H1 (cell line): Measurements from ENCODE around the gene EPHB3. TPM values are rescaled to one million over a fixed set of nuclear protein-coding genes. Genes with fewer than 3 reads are reported as not detected.

Source experiments
- CTCF ChIA-PET: fragments of 300-600 bp; sonication (Branson Sonifier 250); formaldehyde crosslinking; loops from one replicate; lab custom pipeline; 2021; ENCODE audit not compliant: partially characterized antibody; lab: Charles Lee
- POLR2A ChIA-PET: fragments of 300-600 bp; sonication (Branson Sonifier 250); formaldehyde crosslinking; loops from one replicate; lab custom pipeline; 2021; ENCODE audit warnings: inconsistent platforms; ENCODE audit not compliant: partially characterized antibody; lab: Charles Lee
- DNase-seq, 2 experiments: peaks; one replicate each; pipeline versions ENCODE4 v3.0.0 to v3.0.0-alpha.2; 2010 to 2022; ENCODE audit warnings: low spot score in 2 of 2, low read depth in 1 of 2, mixed read lengths in 1 of 2
- FAIRE-seq: peaks from 2 replicates; lab custom pipeline; 2011; peaks lifted over from hg19 to GRCh38; lab: Jason Lieb, UNC
- H2AFZ ChIP-seq: 2 replicates; pipeline ENCODE4 v1.8.1; 2012; ENCODE audit warnings: low read length, inconsistent platforms
- H2AK5ac ChIP-seq: 2 replicates; pipeline ENCODE4 v1.6.1; 2013; ENCODE audit warnings: low read depth, low read length
- H2BK120ac ChIP-seq: replicated peaks from 2 replicates; pipeline ENCODE3; 2013; ENCODE audit warnings: low read depth, low read length, inconsistent platforms
- H2BK12ac ChIP-seq: 2 replicates; pipeline ENCODE4 v1.6.1; 2013; ENCODE audit warnings: low read depth, low read length
- H2BK15ac ChIP-seq: 2 replicates; pipeline ENCODE4 v1.6.1; 2013; ENCODE audit warnings: low read length
- H2BK20ac ChIP-seq: 2 replicates; pipeline ENCODE4 v1.6.1; 2013; ENCODE audit warnings: low read length
- H2BK5ac ChIP-seq: 2 replicates; pipeline ENCODE4 v1.6.1; 2013; ENCODE audit warnings: low read depth, low read length
- H3K14ac ChIP-seq: 2 replicates; pipeline ENCODE4 v1.6.1; 2013; ENCODE audit warnings: inconsistent platforms; ENCODE audit not compliant: insufficient read length
- H3K18ac ChIP-seq: 2 replicates; pipeline ENCODE4 v1.6.1; 2013; ENCODE audit warnings: low read length; ENCODE audit errors: extremely low read depth
- H3K23ac ChIP-seq: 2 replicates; pipeline ENCODE4 v1.6.1; 2013; ENCODE audit warnings: inconsistent platforms; ENCODE audit not compliant: insufficient read length
- H3K23me2 ChIP-seq: 2 replicates; pipeline ENCODE4 v1.6.1; 2013; ENCODE audit warnings: low read depth, low read length
- H3K27ac ChIP-seq: 2 replicates; pipeline ENCODE4 v1.6.1; 2011; ENCODE audit warnings: low read depth, low read length, inconsistent platforms
- H3K27me3 ChIP-seq, 4 experiments: replicated peaks in 1 of 4; 1 replicate in 1 of 4; 2 replicates in 3 of 4; pipeline versions ENCODE4 v1.6.1 to v1.8.1; 2011 to 2013; ENCODE audit warnings: low read length in 3 of 4, mild to moderate bottlenecking in 3 of 4, inconsistent platforms in 2 of 4, mixed read lengths in 2 of 4, moderate library complexity in 1 of 4; ENCODE audit not compliant: control insufficient read depth in 3 of 4, insufficient read depth in 3 of 4; ENCODE audit errors: extremely low read depth in 1 of 4
- H3K36me3 ChIP-seq, 4 experiments: 2 replicates each; pipeline versions ENCODE4 v1.6.1 to v1.8.1; 2011 to 2013; ENCODE audit warnings: mild to moderate bottlenecking in 4 of 4, low read length in 3 of 4, moderate library complexity in 2 of 4, control low read depth in 1 of 4, inconsistent platforms in 1 of 4; ENCODE audit not compliant: insufficient read depth in 4 of 4, control insufficient read depth in 2 of 4
- H3K4ac ChIP-seq: replicated peaks from 2 replicates; pipeline ENCODE3; 2013; ENCODE audit warnings: low read length, low read depth, mixed read lengths, inconsistent platforms; ENCODE audit not compliant: insufficient read length
- H3K4me1 ChIP-seq, 4 experiments: replicated peaks in 1 of 4; 1 replicate in 1 of 4; 2 replicates in 3 of 4; pipeline versions ENCODE4 v1.6.1 to v1.8.1; 2011 to 2013; ENCODE audit warnings: low read length in 3 of 4, inconsistent platforms in 2 of 4, mixed read lengths in 1 of 4; ENCODE audit not compliant: insufficient read depth in 4 of 4, control insufficient read depth in 3 of 4
- H3K4me2 ChIP-seq, 2 experiments: 2 replicates each; pipeline versions ENCODE4 v1.6.1 to v1.8.1; 2011 to 2013; ENCODE audit warnings: low read depth in 2 of 2, low read length in 2 of 2, control low read depth in 1 of 2, inconsistent platforms in 1 of 2, mild to moderate bottlenecking in 1 of 2; ENCODE audit not compliant: insufficient read depth in 1 of 2
- H3K4me3 ChIP-seq, 4 experiments: fragments of 200-600, 300-600 bp in 1 of 4; sonication (generic), shearing (Covaris generic), sonication (Bioruptor Twin) in 1 of 4; 2 replicates each; pipeline versions ENCODE4 v1.5.1 to v1.8.1; 2011 to 2016; ENCODE audit warnings: low read length in 4 of 4, low read depth in 3 of 4, control low read depth in 2 of 4, inconsistent platforms in 2 of 4, mild to moderate bottlenecking in 2 of 4, mixed read lengths in 1 of 4, moderate library complexity in 1 of 4; ENCODE audit not compliant: insufficient read depth in 2 of 4; ENCODE audit errors: extremely low read depth in 1 of 4
- H3K56ac ChIP-seq: replicated peaks from 2 replicates; pipeline ENCODE3; 2013; ENCODE audit warnings: low read depth, mild to moderate bottlenecking, mixed read lengths, low read length, inconsistent platforms; ENCODE audit not compliant: insufficient read length
- H3K79me1 ChIP-seq: 2 replicates; pipeline ENCODE4 v1.6.1; 2013; ENCODE audit warnings: low read depth, low read length, control low read depth
- H3K79me2 ChIP-seq, 2 experiments: 2 replicates each; pipeline versions ENCODE4 v1.6.1 to v1.8.1; 2012 to 2013; ENCODE audit warnings: low read length in 2 of 2, mild to moderate bottlenecking in 2 of 2, inconsistent platforms in 1 of 2; ENCODE audit not compliant: insufficient read depth in 2 of 2, control insufficient read depth in 1 of 2
- H3K9ac ChIP-seq, 4 experiments: replicated peaks in 1 of 4; 1 replicate in 1 of 4; 2 replicates in 3 of 4; pipeline versions ENCODE4 v1.6.1 to v1.8.1; 2011 to 2013; ENCODE audit warnings: low read depth in 3 of 4, low read length in 3 of 4, control low read depth in 2 of 4, mild to moderate bottlenecking in 2 of 4, moderate library complexity in 2 of 4, inconsistent platforms in 1 of 4; ENCODE audit errors: extremely low read depth in 1 of 4
- H3K9me3 ChIP-seq, 2 experiments: 2 replicates each; pipeline versions ENCODE4 v1.6.1 to v1.8.1; 2012 to 2013; ENCODE audit warnings: mild to moderate bottlenecking in 2 of 2, moderate library complexity in 2 of 2, control low read depth in 1 of 2, inconsistent platforms in 1 of 2, low read depth in 1 of 2, low read length in 1 of 2, mixed read lengths in 1 of 2; ENCODE audit not compliant: insufficient read depth in 2 of 2
- H4K20me1 ChIP-seq, 2 experiments: replicated peaks in 1 of 2; 2 replicates each; pipeline versions ENCODE3 to v1.8.1; 2011 to 2013; ENCODE audit warnings: inconsistent platforms in 2 of 2, low read length in 2 of 2, mild to moderate bottlenecking in 1 of 2; ENCODE audit not compliant: insufficient read depth in 2 of 2, control insufficient read depth in 1 of 2
- H4K5ac ChIP-seq: 2 replicates; pipeline ENCODE4 v1.6.1; 2013; ENCODE audit warnings: low read length, low read depth, mixed read lengths, inconsistent platforms; ENCODE audit not compliant: insufficient read length
- H4K8ac ChIP-seq: 2 replicates; pipeline ENCODE4 v1.8.0; 2013; ENCODE audit warnings: mild to moderate bottlenecking, moderate library complexity, low read length, inconsistent platforms; ENCODE audit not compliant: insufficient read depth; ENCODE audit errors: extremely low read depth
- H4K91ac ChIP-seq: replicated peaks from 2 replicates; pipeline ENCODE3; 2013; ENCODE audit warnings: low read length, mixed read lengths, inconsistent platforms; ENCODE audit not compliant: insufficient read length
- CTCF ChIP-seq, 3 experiments: IDR thresholded peaks; 1 replicate in 2 of 3; 2 replicates in 1 of 3; pipeline versions ENCODE4 v1.5.1 to v1.6.1; 2011; ENCODE audit warnings: low read length in 3 of 3, mild to moderate bottlenecking in 3 of 3, inconsistent platforms in 2 of 3, low read depth in 1 of 3, moderate library complexity in 1 of 3; ENCODE audit not compliant: insufficient read depth in 1 of 3; ENCODE audit errors: control extremely low read depth in 1 of 3
- NRF1 ChIP-seq: IDR thresholded peaks from 2 replicates; pipeline ENCODE4 v1.6.1; 2011; ENCODE audit warnings: mild to moderate bottlenecking, low read depth, low read length, improper control_type of control experiment
- POU5F1 ChIP-seq: IDR thresholded peaks from 2 replicates; pipeline ENCODE4 v1.6.1; 2011; ENCODE audit warnings: low read depth, mild to moderate bottlenecking, low read length, moderate library complexity
- RAD21 ChIP-seq, 2 experiments: IDR thresholded peaks in 1 of 2; conservative IDR thresholded peaks in 1 of 2; 2 replicates each; pipeline ENCODE4 v1.6.1; 2011; ENCODE audit warnings: low read depth in 2 of 2, low read length in 2 of 2, improper control_type of control experiment in 1 of 2, inconsistent platforms in 1 of 2, mild to moderate bottlenecking in 1 of 2, moderate library complexity in 1 of 2
- RFX5 ChIP-seq: IDR thresholded peaks from 2 replicates; pipeline ENCODE4 v1.6.1; 2011; ENCODE audit warnings: low read depth, low read length, improper control_type of control experiment, borderline replicate concordance
- SIRT6 ChIP-seq: IDR thresholded peaks from one replicate; pipeline ENCODE4 v1.7.1; 2012; ENCODE audit warnings: low read length, inconsistent platforms
- TAF7 ChIP-seq: optimal IDR thresholded peaks from 2 replicates; pipeline ENCODE3; 2011; ENCODE audit warnings: low read depth, mild to moderate bottlenecking, inconsistent platforms, low read length, moderate library complexity, borderline replicate concordance
- TEAD4 ChIP-seq: IDR thresholded peaks from 2 replicates; pipeline ENCODE4 v1.6.1; 2012; ENCODE audit warnings: low read depth, low read length, inconsistent platforms, mixed read lengths
- YY1 ChIP-seq: IDR thresholded peaks from 2 replicates; pipeline ENCODE4 v1.6.1; 2011; ENCODE audit warnings: low read depth, mild to moderate bottlenecking, low read length
- WGBS, 2 experiments: shearing (Covaris generic) in 1 of 2; methylation state at CpG; one replicate each; pipeline versions ENCODE4 v1.1.6 to v1.1.7; 2013 to 2015; ENCODE audit warnings: low lambda C conversion rate in 2 of 2, mixed read lengths in 2 of 2, inconsistent platforms in 1 of 2, low coverage in 1 of 2, missing lambda C conversion rate in 1 of 2; ENCODE audit not compliant: insufficient replicate concordance in 2 of 2, insufficient coverage in 1 of 2, insufficient read length in 1 of 2; ENCODE audit errors: extremely low coverage in 1 of 2, missing lambda C conversion rate in 1 of 2; 5-methylcytosine and 5-hydroxymethylcytosine counted together
- polyA plus RNA-seq, 7 experiments: library from polyadenylated mRNA; depleted of rRNA in 3 of 7; stranded (reverse) in 5 of 7; unstranded in 2 of 7; fragments of >200 nt in 5 of 7; fragments of 200-250 nt in 2 of 7; gene quantifications; 1 replicate in 5 of 7; 2 replicates in 1 of 7; 4 replicates in 1 of 7; pipeline versions ENCODE4 v1.2.1 to v1.2.3, GENCODE V29; 2011 to 2013; ENCODE audit warnings: missing spikeins in 2 of 7, mixed read lengths in 2 of 7
- total RNA-seq: library from RNA; stranded (reverse); fragmentation: NEBNext Ultra II Directional; extraction: Animal tissue kit (Norgen Biotek cat#: 25700); gene quantifications from 2 replicates; pipeline ENCODE4 v1.2.1, GENCODE V29; 2021

EPHB3 gene
- total and polyA plus RNA-seq, 2 of the 8 experiments (the other 6 are each of a cell fraction or from before 2014, with no cell fraction given) = 0.41 to 0.91 TPM

- Histone ChIP-seq H4K91ac (no peak overlapping the region), H2BK12ac (no peak overlapping the region), H3K27me3 (peaks cover 0 to 3% (median 0%) of the 10 kb centered on the region in 4 experiments; a peak in 1 of 7 replicates), H2BK20ac (no peak overlapping the region), H3K4me2 (no peak overlapping the region), H4K8ac (no peak overlapping the region; the same call in 1 of the 2 replicates), H2BK5ac (no peak overlapping the region), H3K79me1 (no peaks in the 10 kb centered on the region; the same call in 1 of the 2 replicates), H3K4ac (no peak overlapping the region), H3K27ac (no peak overlapping the region), H2BK15ac (no peak overlapping the region), H2BK120ac (no peak overlapping the region), H3K4me3 (no peak overlapping the region), H3K18ac (peak overlapping the region; percentile 60; the same call in 1 of the 2 replicates), H3K9ac (no peak overlapping the region), H3K14ac (no peak overlapping the region), H3K4me1 (peaks cover 0 to 5% (median 2%) of the 10 kb centered on the region in 4 experiments; a peak in 4 of 7 replicates), H3K79me2 (no peaks in the 10 kb centered on the region), H4K5ac (no peak overlapping the region)
- no peak for FAIRE-seq
- POLR2A ChIA-PET = interaction anchor here (0.7 to 3.7 kb wide), 5 partner anchors 10 to 196 kb away, joined by 3 to 22 read pairs (median 3); no protein-coding TSS in a partner anchor
- WGBS, 2 experiments = 78% methylated on average over 12 of the region's 16 CpGs; no CpG with 5 or more reads in 1 of the 2 experiments
- DNase-seq = peak in 1 of 2 experiments; percentile 65
- TF ChIP-seq RAD21 (IDR thresholded peaks at IDR 0.05 in 1 of 2, conservative IDR thresholded peaks at IDR 0.05 in 1 of 2; ENCODE audit: low read depth in 2 of 2, low read length in 2 of 2) (peak; percentile 48 to 65), POU5F1 (no peak), SIRT6 (no peak), TEAD4 (no peak), YY1 (no peak), CTCF (IDR thresholded peaks at IDR 0.05; ENCODE audit: control extremely low read depth in 1 of 3, insufficient read depth in 1 of 3, low read depth in 1 of 3, low read length in 3 of 3) (peak; percentile 42 to 60 (median 52)), RFX5 (no peak), TAF7 (no peak), NRF1 (no peak)
- TF ChIP-seq, all 59 proteins: peak for 2
- no peaks in the 10 kb centered on the region for H3K9me3 ChIP-seq
- H2AK5ac ChIP-seq = no peak overlapping the region
- no peak overlapping the region for H3K56ac ChIP-seq
- H4K20me1 ChIP-seq = no peaks in the 10 kb centered on the region
- CTCF ChIA-PET = interaction anchor here (0.5 to 12.0 kb wide), 41 partner anchors 11 to 647 kb away, joined by 3 to 223 read pairs (median 6); partner anchors contain the start of genes CLCN2, FAM131A, POLR2H and THPO
- H3K23ac ChIP-seq = no peak overlapping the region
- H3K23me2 ChIP-seq = peaks cover 3% of the 10 kb centered on the region; the same call in 1 of the 2 replicates
- H3K36me3 ChIP-seq = no peaks in the 10 kb centered on the region
- H2AFZ ChIP-seq = no peak overlapping the region
Measured at GRCh38 chr3:184539801-184540435, 21.7 kb upstream of the EPHB3 start.
